ENCODE measurements around the gene CCDC88C.

CCDC88C gene

GRCh38 chr14:91405241-91405721 lies 12.3 kb downstream of the CCDC88C start:
- Histone ChIP-seq H3K4me1 (ENCODE audit: control insufficient read depth, low read depth, low read length) (peaks cover 4% of the 10 kb centered on the region), H3K4ac (ENCODE audit: low read depth, low read length) (no peak overlapping the region), H3K4me2 (ENCODE audit: low read length) (no peak overlapping the region), H3K18ac (ENCODE audit: low read length) (no peak overlapping the region), H2AK5ac (ENCODE audit: low read length) (no peak overlapping the region), H2BK5ac (ENCODE audit: low read length) (no peak overlapping the region), H2BK15ac (replicated peaks; ENCODE audit: low read depth) (no peak overlapping the region), H2BK120ac (ENCODE audit: low read depth, low read length) (no peak overlapping the region), H4K5ac (ENCODE audit: low read length) (no peak overlapping the region), H3K23ac (ENCODE audit: low read length) (no peak overlapping the region), H3K79me1 (ENCODE audit: low read length) (peaks cover 24% of the 10 kb centered on the region), H3K79me2 (ENCODE audit: control insufficient read depth, insufficient read depth, low read length) (peaks cover 76% of the 10 kb centered on the region), H4K8ac (ENCODE audit: low read depth, low read length) (no peak overlapping the region), H3K36me3 (ENCODE audit: control insufficient read depth, insufficient read depth, low read length) (peaks cover 4% of the 10 kb centered on the region), H3K27ac (ENCODE audit: low read depth, low read length) (no peak overlapping the region), H3K9ac (ENCODE audit: low read length) (no peak overlapping the region), H3K56ac (ENCODE audit: low read length) (no peak overlapping the region), H3K4me3 (ENCODE audit: low read length) (no peak overlapping the region), H3K27me3 (ENCODE audit: insufficient read depth, low read length, poor library complexity) (no peaks in the 10 kb centered on the region)
- no peak for DNase-seq
- no CpG with 5 or more reads among the region's 14 CpGs for WGBS (ENCODE audit: extremely low coverage, insufficient coverage, low lambda C conversion rate)

DNA sequence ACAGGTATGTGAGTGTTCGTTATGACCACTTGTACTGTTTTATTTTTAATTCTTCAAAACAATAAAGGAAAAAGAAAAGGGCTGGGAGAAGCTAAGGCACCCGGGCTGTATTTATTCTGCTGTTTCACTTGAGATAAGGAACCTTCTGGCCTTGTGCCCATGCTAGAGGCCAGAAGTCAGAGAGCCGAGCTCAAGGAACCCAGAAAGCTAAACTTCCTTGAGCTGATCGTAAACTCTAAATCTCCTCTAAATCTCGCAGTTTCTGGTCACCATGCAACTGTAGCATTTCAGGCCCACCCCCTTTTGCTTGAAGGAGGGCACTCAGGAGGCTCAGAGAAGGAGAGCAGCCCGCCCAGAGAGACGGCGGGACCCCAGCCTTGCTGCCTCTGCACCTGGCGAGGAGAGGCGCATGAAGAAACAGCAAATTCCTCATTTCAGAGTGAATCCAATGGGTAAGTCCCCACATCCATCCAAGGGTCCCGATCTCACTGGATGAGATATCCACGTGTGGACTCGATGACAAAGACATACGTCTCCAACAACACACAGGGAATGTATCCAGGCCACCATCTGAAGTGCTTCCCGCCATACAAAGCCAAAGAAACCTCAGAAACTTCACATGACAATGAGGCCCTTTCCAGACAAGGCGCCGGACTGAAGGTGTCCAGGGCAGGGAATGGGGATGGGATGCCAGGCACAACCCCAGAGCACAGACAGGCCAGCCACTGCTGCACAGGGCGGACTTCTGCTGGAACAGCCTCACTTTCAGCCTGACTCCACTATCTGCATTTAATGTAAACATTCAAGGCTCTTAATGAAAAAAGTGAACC lies 14.6 kb downstream of the CCDC88C start:
- Histone ChIP-seq H3K79me2 (ENCODE audit: control insufficient read depth, insufficient read depth, low read length) (peaks cover 75% of the 10 kb centered on the region), H3K27ac (ENCODE audit: low read depth, low read length) (no peak overlapping the region), H2BK5ac (ENCODE audit: low read length) (no peak overlapping the region), H3K27me3 (ENCODE audit: insufficient read depth, low read length, poor library complexity) (no peaks in the 10 kb centered on the region), H3K18ac (ENCODE audit: low read length) (no peak overlapping the region), H2AK5ac (ENCODE audit: low read length) (no peak overlapping the region), H2BK15ac (replicated peaks; ENCODE audit: low read depth) (no peak overlapping the region), H3K4me3 (ENCODE audit: low read length) (no peak overlapping the region), H3K4ac (ENCODE audit: low read depth, low read length) (no peak overlapping the region), H4K8ac (ENCODE audit: low read depth, low read length) (no peak overlapping the region), H3K4me2 (ENCODE audit: low read length) (no peak overlapping the region), H3K36me3 (ENCODE audit: control insufficient read depth, insufficient read depth, low read length) (peaks cover 1% of the 10 kb centered on the region), H3K23ac (ENCODE audit: low read length) (no peak overlapping the region), H4K5ac (ENCODE audit: low read length) (no peak overlapping the region), H3K9ac (ENCODE audit: low read length) (no peak overlapping the region), H3K56ac (ENCODE audit: low read length) (no peak overlapping the region), H3K79me1 (ENCODE audit: low read length) (peaks cover 26% of the 10 kb centered on the region), H2BK120ac (ENCODE audit: low read depth, low read length) (no peak overlapping the region), H3K4me1 (ENCODE audit: control insufficient read depth, low read depth, low read length) (peaks cover 4% of the 10 kb centered on the region)
- WGBS (ENCODE audit: extremely low coverage, insufficient coverage, low lambda C conversion rate) = no CpG with 5 or more reads among the region's 18 CpGs
- no peak for DNase-seq

DNA sequence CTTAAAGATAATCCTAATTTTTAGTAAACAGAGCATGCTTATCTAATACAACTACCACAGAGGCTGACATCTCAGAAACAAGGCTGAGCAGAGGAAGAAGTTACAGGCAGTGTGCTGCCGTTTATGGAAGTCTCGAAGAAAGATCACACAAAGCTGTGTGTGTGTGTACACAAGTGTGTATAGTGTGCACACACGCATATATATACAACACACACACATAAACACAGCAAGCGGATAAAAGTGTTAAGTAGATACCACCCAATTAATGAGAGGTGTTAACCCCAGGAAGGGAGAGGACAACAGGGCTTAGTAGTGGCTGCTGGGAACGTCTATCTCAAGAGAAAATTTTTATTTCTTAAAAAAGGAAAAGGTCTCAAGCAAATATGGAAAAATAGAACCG lies 15.3 kb downstream of the CCDC88C start:
- Histone ChIP-seq H3K4ac (ENCODE audit: low read depth, low read length) (no peak overlapping the region), H3K23ac (ENCODE audit: low read length) (no peak overlapping the region), H2BK15ac (replicated peaks; ENCODE audit: low read depth) (no peak overlapping the region), H3K56ac (ENCODE audit: low read length) (no peak overlapping the region), H2BK120ac (ENCODE audit: low read depth, low read length) (no peak overlapping the region), H3K9ac (ENCODE audit: low read length) (no peak overlapping the region), H3K4me2 (ENCODE audit: low read length) (no peak overlapping the region), H3K27ac (ENCODE audit: low read depth, low read length) (no peak overlapping the region), H4K5ac (ENCODE audit: low read length) (no peak overlapping the region), H4K8ac (ENCODE audit: low read depth, low read length) (no peak overlapping the region), H3K36me3 (ENCODE audit: control insufficient read depth, insufficient read depth, low read length) (peaks cover 1% of the 10 kb centered on the region), H2AK5ac (ENCODE audit: low read length) (no peak overlapping the region), H3K27me3 (ENCODE audit: insufficient read depth, low read length, poor library complexity) (no peaks in the 10 kb centered on the region), H3K79me2 (ENCODE audit: control insufficient read depth, insufficient read depth, low read length) (peaks cover 76% of the 10 kb centered on the region), H3K4me1 (ENCODE audit: control insufficient read depth, low read depth, low read length) (peaks cover 8% of the 10 kb centered on the region), H3K4me3 (ENCODE audit: low read length) (no peak overlapping the region), H2BK5ac (ENCODE audit: low read length) (no peak overlapping the region), H3K18ac (ENCODE audit: low read length) (no peak overlapping the region), H3K79me1 (ENCODE audit: low read length) (peaks cover 26% of the 10 kb centered on the region)
- DNase-seq = no peak
- no CpG with 5 or more reads among the region's 6 CpGs for WGBS (ENCODE audit: extremely low coverage, insufficient coverage, low lambda C conversion rate)

GRCh38 chr14:91401751-91402150 lies 15.9 kb downstream of the CCDC88C start:
- no peak for DNase-seq
- Histone ChIP-seq H3K4me2 (ENCODE audit: low read length) (no peak overlapping the region), H2BK120ac (ENCODE audit: low read depth, low read length) (no peak overlapping the region), H3K79me2 (ENCODE audit: control insufficient read depth, insufficient read depth, low read length) (peaks cover 76% of the 10 kb centered on the region), H3K18ac (ENCODE audit: low read length) (no peak overlapping the region), H3K27ac (ENCODE audit: low read depth, low read length) (no peak overlapping the region), H3K4me1 (ENCODE audit: control insufficient read depth, low read depth, low read length) (peaks cover 10% of the 10 kb centered on the region), H3K79me1 (ENCODE audit: low read length) (peaks cover 26% of the 10 kb centered on the region), H2BK5ac (ENCODE audit: low read length) (no peak overlapping the region), H3K27me3 (ENCODE audit: insufficient read depth, low read length, poor library complexity) (no peaks in the 10 kb centered on the region), H2AK5ac (ENCODE audit: low read length) (no peak overlapping the region), H3K4ac (ENCODE audit: low read depth, low read length) (no peak overlapping the region), H3K23ac (ENCODE audit: low read length) (no peak overlapping the region), H2BK15ac (replicated peaks; ENCODE audit: low read depth) (no peak overlapping the region), H4K5ac (ENCODE audit: low read length) (no peak overlapping the region), H3K9ac (ENCODE audit: low read length) (no peak overlapping the region), H3K36me3 (ENCODE audit: control insufficient read depth, insufficient read depth, low read length) (peaks cover 1% of the 10 kb centered on the region), H4K8ac (ENCODE audit: low read depth, low read length) (no peak overlapping the region), H3K56ac (ENCODE audit: low read length) (no peak overlapping the region), H3K4me3 (ENCODE audit: low read length) (no peak overlapping the region)
- no CpG with 5 or more reads among the region's 7 CpGs for WGBS (ENCODE audit: extremely low coverage, insufficient coverage, low lambda C conversion rate)

GRCh38 chr14:91400696-91401095 lies 16.9 kb downstream of the CCDC88C start:
- no peak overlapping the region for H2BK5ac ChIP-seq (ENCODE audit: low read length)
- peaks cover 74% of the 10 kb centered on the region for H3K79me2 ChIP-seq (ENCODE audit: control insufficient read depth, insufficient read depth, low read length)
- H4K5ac ChIP-seq (ENCODE audit: low read length) = no peak overlapping the region
- H3K9ac ChIP-seq (ENCODE audit: low read length) = peak overlapping the region; percentile 13
- no peaks in the 10 kb centered on the region for H3K36me3 ChIP-seq (ENCODE audit: control insufficient read depth, insufficient read depth, low read length)
- peaks cover 21% of the 10 kb centered on the region for H3K79me1 ChIP-seq (ENCODE audit: low read length)
- H2BK120ac ChIP-seq (ENCODE audit: low read depth, low read length) = no peak overlapping the region
- no peak overlapping the region for H3K23ac ChIP-seq (ENCODE audit: low read length)
- no peaks in the 10 kb centered on the region for H3K27me3 ChIP-seq (ENCODE audit: insufficient read depth, low read length, poor library complexity)
- no peak overlapping the region for H4K8ac ChIP-seq (ENCODE audit: low read depth, low read length)
- H3K4me3 ChIP-seq (ENCODE audit: low read length) = no peak overlapping the region
- no CpG with 5 or more reads among the region's 1 CpG for WGBS (ENCODE audit: extremely low coverage, insufficient coverage, low lambda C conversion rate)
- no peak overlapping the region for H2AK5ac ChIP-seq (ENCODE audit: low read length)
- no peak overlapping the region for H3K27ac ChIP-seq (ENCODE audit: low read depth, low read length)
- H3K4me1 ChIP-seq (ENCODE audit: control insufficient read depth, low read depth, low read length) = peaks cover 13% of the 10 kb centered on the region
- H3K4ac ChIP-seq (ENCODE audit: low read depth, low read length) = no peak overlapping the region
- H3K4me2 ChIP-seq (ENCODE audit: low read length) = no peak overlapping the region
- H2BK15ac ChIP-seq (replicated peaks; ENCODE audit: low read depth) = no peak overlapping the region
- no peak for DNase-seq
- H3K56ac ChIP-seq (ENCODE audit: low read length) = peak overlapping the region; percentile 17
- no peak overlapping the region for H3K18ac ChIP-seq (ENCODE audit: low read length)
